Calu3 (cell line): ENCODE results near the gene ZSCAN22. TPM values are rescaled to one million over a fixed set of nuclear protein-coding genes. Genes with fewer than 3 reads are reported as not detected.
"Not testable (repeated sequence)": the region's sequence is repeated elsewhere in the genome, so short reads cannot be mapped to it uniquely, and the experiment has no call there.

Source experiments
- BruUV-seq: library from RNA; stranded (reverse); fragments of 400-500 nt; replicated peaks from 2 replicates; lab custom pipeline; 2021; lab: Mats Ljungman, UMichigan
- CTCF ChIA-PET: fragments of 300-600 bp; sonication (Branson Sonifier 250); formaldehyde crosslinking; loops from one replicate; lab custom pipeline; 2022; ENCODE audit warnings: antibody characterized with exemption; lab: Charles Lee
- DNase-seq: peaks from one replicate; pipeline ENCODE4 v3.0.0; 2022
- H3K27ac Mint-ChIP-seq: one replicate; pipeline ENCODE4 v1.8.0; 2022; ENCODE audit warnings: mixed read lengths; ENCODE audit not compliant: unreplicated experiment
- H3K27me3 Mint-ChIP-seq: one replicate; pipeline ENCODE4 v1.8.0; 2022; ENCODE audit warnings: mixed read lengths; ENCODE audit not compliant: unreplicated experiment
- H3K36me3 Mint-ChIP-seq: one replicate; pipeline ENCODE4 v1.8.0; 2022; ENCODE audit warnings: mild to moderate bottlenecking, moderate library complexity, mixed read lengths; ENCODE audit not compliant: insufficient read depth, unreplicated experiment
- H3K4me1 Mint-ChIP-seq: one replicate; pipeline ENCODE4 v1.8.0; 2022; ENCODE audit warnings: mild to moderate bottlenecking, low read depth, mixed read lengths; ENCODE audit not compliant: unreplicated experiment
- H3K4me3 Mint-ChIP-seq: one replicate; pipeline ENCODE4 v1.8.0; 2022; ENCODE audit warnings: mild to moderate bottlenecking, low read depth, moderate library complexity, mixed read lengths; ENCODE audit not compliant: unreplicated experiment
- H3K9me3 Mint-ChIP-seq: one replicate; pipeline ENCODE4 v1.8.0; 2022; ENCODE audit warnings: low read depth, mixed read lengths; ENCODE audit not compliant: unreplicated experiment
- intact Hi-C: fragments of 100-400 bp; cut with micrococcal nuclease; formaldehyde crosslinking; loops from one replicate; pipeline ENCODE4 v1.10.0; 2022; ENCODE audit not compliant: unreplicated experiment
- total RNA-seq: library from RNA; stranded (reverse); gene quantifications from 2 replicates; pipeline ENCODE4 v1.2.3, GENCODE V29; 2022
- TF ChIP-seq, protein P1 (sequence below): fragments of 200-600 bp; IDR thresholded peaks from one replicate; pipeline ENCODE4 v1.8.0; 2022; ENCODE audit warnings: antibody characterized with exemption; ENCODE audit not compliant: unreplicated experiment

Gene ZSCAN22
- total RNA-seq, 1 experiment from 2014 or later = 4.6 TPM

DNA sequence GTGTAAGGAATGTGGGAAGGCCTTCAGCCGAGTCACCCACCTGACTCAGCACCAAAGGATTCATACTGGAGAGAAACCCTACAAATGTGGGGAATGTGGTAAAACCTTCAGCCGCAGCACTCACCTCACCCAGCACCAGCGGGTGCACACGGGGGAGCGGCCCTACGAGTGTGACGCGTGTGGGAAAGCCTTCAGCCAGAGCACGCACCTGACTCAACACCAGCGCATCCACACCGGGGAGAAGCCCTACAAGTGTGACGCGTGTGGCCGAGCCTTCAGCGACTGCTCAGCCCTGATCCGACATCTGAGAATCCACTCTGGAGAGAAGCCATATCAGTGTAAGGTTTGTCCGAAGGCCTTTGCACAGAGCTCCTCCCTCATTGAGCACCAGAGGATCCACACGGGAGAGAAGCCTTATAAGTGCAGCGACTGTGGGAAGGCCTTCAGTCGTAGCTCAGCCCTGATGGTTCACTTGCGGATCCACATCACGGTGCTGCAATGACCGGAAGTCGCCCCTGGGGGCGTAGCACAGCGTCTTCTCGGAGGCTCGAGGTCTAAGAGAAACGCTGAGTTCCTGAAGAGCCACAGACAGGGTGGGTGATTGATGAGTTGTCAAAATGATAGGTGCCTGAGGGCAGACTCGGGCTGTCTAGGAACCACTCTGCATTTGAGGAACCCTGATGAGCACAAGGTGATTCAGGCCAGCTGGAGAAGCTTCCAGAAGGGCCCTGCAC lies 12.2 kb downstream of the ZSCAN22 start:
- intact Hi-C loops = no loop called here
- Mint-ChIP-seq H3K4me3 (no peak overlapping the region), H3K4me1 (no peaks in the 10 kb centered on the region), H3K27me3 (no peaks in the 10 kb centered on the region), H3K36me3 (peaks cover 5% of the 10 kb centered on the region), H3K27ac (no peak overlapping the region), H3K9me3 (peaks cover 4% of the 10 kb centered on the region)
- BruUV-seq = no TSS peak
- TF ChIP-seq, protein P1, sequence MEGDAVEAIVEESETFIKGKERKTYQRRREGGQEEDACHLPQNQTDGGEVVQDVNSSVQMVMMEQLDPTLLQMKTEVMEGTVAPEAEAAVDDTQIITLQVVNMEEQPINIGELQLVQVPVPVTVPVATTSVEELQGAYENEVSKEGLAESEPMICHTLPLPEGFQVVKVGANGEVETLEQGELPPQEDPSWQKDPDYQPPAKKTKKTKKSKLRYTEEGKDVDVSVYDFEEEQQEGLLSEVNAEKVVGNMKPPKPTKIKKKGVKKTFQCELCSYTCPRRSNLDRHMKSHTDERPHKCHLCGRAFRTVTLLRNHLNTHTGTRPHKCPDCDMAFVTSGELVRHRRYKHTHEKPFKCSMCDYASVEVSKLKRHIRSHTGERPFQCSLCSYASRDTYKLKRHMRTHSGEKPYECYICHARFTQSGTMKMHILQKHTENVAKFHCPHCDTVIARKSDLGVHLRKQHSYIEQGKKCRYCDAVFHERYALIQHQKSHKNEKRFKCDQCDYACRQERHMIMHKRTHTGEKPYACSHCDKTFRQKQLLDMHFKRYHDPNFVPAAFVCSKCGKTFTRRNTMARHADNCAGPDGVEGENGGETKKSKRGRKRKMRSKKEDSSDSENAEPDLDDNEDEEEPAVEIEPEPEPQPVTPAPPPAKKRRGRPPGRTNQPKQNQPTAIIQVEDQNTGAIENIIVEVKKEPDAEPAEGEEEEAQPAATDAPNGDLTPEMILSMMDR = no peak
- CTCF ChIA-PET = no interaction called here
- DNase-seq = no peak

DNA sequence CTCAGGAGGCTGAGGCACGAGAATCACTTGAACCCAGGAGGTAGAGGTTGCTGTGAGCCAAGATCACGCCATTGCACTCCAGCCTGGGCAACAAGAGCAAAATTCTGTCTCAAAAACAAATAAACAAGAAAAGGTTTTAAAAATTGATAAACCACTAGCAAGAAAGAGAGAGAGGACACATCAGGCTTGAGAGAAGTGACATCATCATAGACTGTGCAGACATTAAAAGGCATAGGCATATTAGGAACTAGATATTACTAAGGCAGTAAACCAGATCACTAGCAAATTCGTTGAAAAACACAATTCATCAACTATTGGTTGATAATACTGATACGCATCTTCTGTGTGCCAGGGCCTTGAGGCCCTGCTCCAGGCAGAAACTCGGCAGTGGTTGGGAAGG lies 18.8 kb downstream of the ZSCAN22 start:
- H3K27ac Mint-ChIP-seq = no peak overlapping the region
- H3K9me3 Mint-ChIP-seq = no peaks in the 10 kb centered on the region
- intact Hi-C loops = no loop called here
- H3K36me3 Mint-ChIP-seq = no peaks in the 10 kb centered on the region
- no peak overlapping the region for H3K4me3 Mint-ChIP-seq
- CTCF ChIA-PET = interaction anchor here (0.8 kb wide), 1 partner anchor 168 kb away, joined by 3 read pairs; no protein-coding TSS in a partner anchor
- TF ChIP-seq, protein P1 = no peak
- peaks cover 63% of the 10 kb centered on the region for H3K27me3 Mint-ChIP-seq
- no TSS peak for BruUV-seq
- DNase-seq = no peak
- peaks cover 10% of the 10 kb centered on the region for H3K4me1 Mint-ChIP-seq

DNA sequence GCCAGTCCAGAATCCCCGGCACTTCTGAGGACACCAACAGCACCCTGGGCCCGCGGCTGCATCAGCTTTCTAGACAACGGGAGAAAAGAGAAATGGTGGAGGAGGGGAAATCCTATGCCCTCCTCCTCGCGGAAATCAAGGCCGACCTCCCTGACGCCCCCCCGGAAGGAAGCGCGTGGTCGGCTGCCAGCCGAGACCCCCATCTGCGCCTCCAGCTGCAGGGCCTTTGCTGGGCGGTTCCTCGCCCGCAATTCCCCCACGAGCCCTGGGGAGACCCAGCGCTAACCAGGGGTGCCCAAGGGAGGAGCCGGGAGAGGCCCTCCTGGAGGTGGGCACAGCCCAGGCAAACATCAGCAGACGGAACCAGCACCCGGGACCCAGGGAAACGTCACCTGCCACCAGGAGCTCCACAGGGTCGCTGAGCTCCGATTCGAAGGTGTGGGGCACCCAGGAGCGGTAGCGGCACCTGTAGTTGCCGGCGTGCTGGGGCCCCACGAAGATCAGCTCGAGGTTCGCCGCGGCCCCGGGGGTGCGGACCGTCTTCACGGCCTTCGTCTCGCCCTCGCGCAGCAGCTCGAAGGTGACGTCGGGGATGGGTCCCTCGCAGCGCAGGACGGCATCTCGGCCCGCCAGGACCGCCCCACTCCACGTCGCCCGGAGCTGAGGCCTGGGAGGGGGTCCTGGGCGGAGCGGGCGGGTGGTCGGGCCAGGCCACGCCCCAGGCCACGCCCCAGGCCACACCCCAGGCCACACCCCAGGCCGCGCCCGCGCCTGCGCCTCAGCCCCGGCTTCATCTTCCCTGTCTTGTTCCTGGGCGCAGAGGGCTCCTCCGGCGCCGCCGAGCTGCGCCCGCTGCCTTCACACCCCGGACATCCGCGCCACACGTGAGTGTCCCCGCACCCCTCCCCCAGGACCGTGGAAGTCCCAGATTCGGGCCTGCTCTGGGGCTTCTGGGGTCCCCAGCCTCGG lies 20.5 kb downstream of the ZSCAN22 start:
- H3K27me3 Mint-ChIP-seq = peaks cover 80% of the 10 kb centered on the region
- no TSS peak for BruUV-seq
- H3K9me3 Mint-ChIP-seq = no peaks in the 10 kb centered on the region
- no peak overlapping the region for H3K4me3 Mint-ChIP-seq
- intact Hi-C loops = no loop called here
- no peaks in the 10 kb centered on the region for H3K36me3 Mint-ChIP-seq
- TF ChIP-seq, protein P1 = no peak
- no peak overlapping the region for H3K27ac Mint-ChIP-seq
- H3K4me1 Mint-ChIP-seq = peaks cover 10% of the 10 kb centered on the region
- CTCF ChIA-PET = interaction anchor here (0.5 to 1.3 kb wide), 3 partner anchors 15 to 105 kb away, joined by 3 to 4 read pairs (median 4); partner anchors contain the start of gene ZNF497
- DNase-seq = no peak

DNA sequence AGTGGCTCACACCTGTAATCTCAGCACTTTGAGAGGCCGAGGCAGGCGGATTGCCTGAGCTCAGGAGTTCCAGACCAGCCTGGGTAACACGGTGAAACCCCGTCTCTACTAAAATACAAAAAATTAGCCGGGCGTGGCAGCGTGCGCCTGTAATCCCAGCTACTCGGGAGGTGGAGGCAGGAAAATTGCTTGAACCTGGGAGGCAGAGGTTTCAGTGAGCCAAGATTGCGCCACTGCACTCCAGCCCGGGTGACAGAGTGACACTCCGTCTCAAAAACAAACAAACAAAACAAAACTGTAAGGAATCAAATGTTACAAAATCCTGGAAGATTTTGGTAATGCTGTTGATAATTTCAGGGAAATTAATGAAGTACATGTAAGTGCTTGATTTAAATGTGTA lies 21.3 kb downstream of the ZSCAN22 start:
- BruUV-seq, H3K9me3 Mint-ChIP-seq, DNase-seq, intact Hi-C loops, CTCF ChIA-PET, H3K36me3 Mint-ChIP-seq, H3K27ac Mint-ChIP-seq, H3K4me1 Mint-ChIP-seq, H3K4me3 Mint-ChIP-seq: not testable (repeated sequence)
- H3K27me3 Mint-ChIP-seq = peaks cover 88% of the 10 kb centered on the region
